Urothelium cell line (cell line): ENCODE measurements around the gene POFUT1.

ENCODE experiments used
- DNase-seq: peaks from one replicate; pipeline ENCODE4 v3.0.0; 2011; ENCODE audit warnings: low spot score, mixed read lengths
- FAIRE-seq: peaks from 2 replicates; lab custom pipeline; 2011; peaks lifted over from hg19 to GRCh38; lab: Jason Lieb, UNC

Gene POFUT1

GRCh38 chr20:32205843-32206759, 1.6 kb upstream of the POFUT1 start:
- FAIRE-seq (no peak), DNase-seq (no peak)

- no peak for DNase-seq
- no peak for FAIRE-seq
Measured at GRCh38 chr20:32206760-32207625, 687 bp upstream of the POFUT1 start.

- no peak for FAIRE-seq
- no peak for DNase-seq
Measured at GRCh38 chr20:32208499-32209154, 947 bp downstream of the POFUT1 start.

- no peak for FAIRE-seq
- no peak for DNase-seq
Measured at GRCh38 chr20:32209850-32210605, 2.3 kb downstream of the POFUT1 start.

- no peak for DNase-seq
- no peak for FAIRE-seq
Measured at GRCh38 chr20:32213870-32214269, 6.2 kb downstream of the POFUT1 start.

GRCh38 chr20:32215147-32215546, 7.5 kb downstream of the POFUT1 start:
- FAIRE-seq = no peak
- no peak for DNase-seq

GRCh38 chr20:32215729-32216128, 8.0 kb downstream of the POFUT1 start:
- FAIRE-seq = no peak
- no peak for DNase-seq

- no peak for DNase-seq
Measured at GRCh38 chr20:32216179-32217142, 8.8 kb downstream of the POFUT1 start.

GRCh38 chr20:32218156-32218900, 10.6 kb downstream of the POFUT1 start:
- no peak for DNase-seq
- no peak for FAIRE-seq

More at GRCh38 chr20:32216179-32217142, 8.8 kb downstream of the POFUT1 start:
- no peak for FAIRE-seq

- FAIRE-seq = no peak
- DNase-seq = no peak
Measured at GRCh38 chr20:32224463-32224862, 16.8 kb downstream of the POFUT1 start.

- FAIRE-seq (no peak), DNase-seq (no peak)
Measured at GRCh38 chr20:32226391-32226790, 18.7 kb downstream of the POFUT1 start.

- no peak for FAIRE-seq
Measured at GRCh38 chr20:32227306-32227705, 19.6 kb downstream of the POFUT1 start.

GRCh38 chr20:32227744-32228688, 20.3 kb downstream of the POFUT1 start:
- DNase-seq (no peak), FAIRE-seq (no peak)

More at GRCh38 chr20:32227306-32227705, 19.6 kb downstream of the POFUT1 start:
- no peak for DNase-seq

- DNase-seq (no peak), FAIRE-seq (no peak)
Measured at GRCh38 chr20:32229251-32229747, 21.6 kb downstream of the POFUT1 start.

GRCh38 chr20:32230707-32231106, 23.0 kb downstream of the POFUT1 start:
- FAIRE-seq (no peak), DNase-seq (no peak)

GRCh38 chr20:32231245-32231644, 23.6 kb downstream of the POFUT1 start:
- DNase-seq = no peak
- FAIRE-seq = no peak

GRCh38 chr20:32231847-32232246, 24.2 kb downstream of the POFUT1 start:
- DNase-seq = no peak
- FAIRE-seq = no peak
